NCI-H2029 treated with DMSO at 0.1 percent for 48 hours (cell line): ENCODE data around the gene DNAL1.
"Not testable (repeated sequence)": the region's sequence is repeated elsewhere in the genome, so short reads cannot be mapped to it uniquely, and the experiment has no call there.

ENCODE experiments used
- DNase-seq: peaks from one replicate; lab custom pipeline; 2025; lab: John Stamatoyannopoulos, UW

Gene DNAL1

DNA sequence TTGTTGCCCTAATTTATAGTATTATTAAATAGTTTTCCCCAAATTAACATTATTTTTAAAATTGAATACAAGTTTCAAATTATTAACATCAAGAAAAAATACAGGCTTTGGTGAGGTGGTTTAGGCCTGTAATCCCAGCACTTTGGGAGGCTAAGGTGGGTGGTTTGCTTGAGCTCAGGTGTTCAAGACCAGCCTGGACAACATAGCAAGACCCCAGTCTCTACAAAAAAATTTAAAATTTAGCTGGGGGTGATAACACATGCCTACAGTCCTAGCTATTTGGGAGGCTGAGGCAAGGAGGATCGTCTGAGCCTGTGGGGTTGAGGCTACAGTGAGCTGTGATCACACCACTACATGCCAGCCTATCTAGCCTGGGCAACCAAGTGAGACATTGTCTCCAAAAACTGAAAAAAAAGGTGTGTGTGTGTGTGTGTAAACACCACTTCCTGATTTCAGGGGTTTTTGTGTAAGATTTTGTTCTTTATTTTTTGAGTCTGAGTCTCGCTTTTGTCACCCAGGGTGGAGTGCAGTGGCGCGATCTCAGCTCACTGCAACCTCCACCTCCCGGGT lies 3.9 kb upstream of the DNAL1 start:
- no peak for DNase-seq

DNA sequence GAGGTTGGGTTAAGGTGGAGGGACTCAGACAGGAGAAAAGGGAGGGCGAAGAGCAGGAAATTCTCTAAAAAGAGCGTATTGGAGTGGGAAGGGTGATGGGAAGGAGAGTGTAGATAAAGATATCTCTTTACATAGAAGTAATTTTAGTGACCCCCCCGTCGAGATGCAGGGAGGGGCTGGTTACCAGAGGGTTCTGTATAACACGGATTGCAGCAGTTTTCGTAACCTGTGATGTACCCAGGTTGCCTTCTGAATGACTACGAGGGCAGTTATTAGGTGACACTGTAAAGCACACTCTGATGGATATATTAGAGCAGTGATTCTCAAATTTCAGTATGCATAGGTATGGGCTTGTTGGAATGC lies 443 bp downstream of the DNAL1 start:
- no peak for DNase-seq

DNA sequence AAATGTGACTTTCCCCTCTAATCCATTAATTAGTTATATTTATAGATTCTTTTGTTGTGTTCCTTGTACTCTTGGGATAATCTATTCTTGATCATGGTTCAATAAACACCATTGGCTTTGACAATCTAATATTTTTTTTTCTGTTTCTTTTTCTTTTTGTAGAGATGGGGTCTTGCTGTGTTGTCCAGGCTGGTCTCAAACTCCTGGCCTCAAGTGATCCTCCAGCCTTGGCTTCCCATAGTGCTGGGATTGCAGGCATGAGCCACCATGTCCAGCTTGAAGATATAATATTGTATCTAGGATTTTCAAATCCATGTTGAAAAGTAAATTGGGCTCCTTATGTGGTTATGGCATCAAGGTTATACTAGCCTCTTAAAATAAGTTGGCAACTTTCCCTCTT lies 6.2 kb downstream of the DNAL1 start:
- no peak for DNase-seq

DNA sequence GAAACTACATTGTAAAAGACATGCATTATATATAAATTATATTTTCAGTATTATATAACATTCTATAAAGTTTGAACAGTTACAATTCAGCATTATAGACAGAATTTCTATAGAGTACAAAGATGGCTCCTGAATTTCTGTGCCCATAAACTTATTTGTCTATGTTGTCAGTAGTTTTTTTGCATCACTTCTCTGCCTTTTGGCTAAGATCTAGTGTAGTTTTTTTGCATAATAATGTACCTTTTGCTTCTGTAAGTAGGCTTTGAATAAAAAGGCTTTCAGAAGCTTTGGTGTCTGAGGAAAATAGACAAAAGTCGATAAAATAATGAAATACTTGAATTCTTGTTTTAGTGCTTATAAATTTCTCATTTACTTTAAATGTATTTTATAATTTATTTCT lies 11.1 kb downstream of the DNAL1 start:
- no peak for DNase-seq

DNA sequence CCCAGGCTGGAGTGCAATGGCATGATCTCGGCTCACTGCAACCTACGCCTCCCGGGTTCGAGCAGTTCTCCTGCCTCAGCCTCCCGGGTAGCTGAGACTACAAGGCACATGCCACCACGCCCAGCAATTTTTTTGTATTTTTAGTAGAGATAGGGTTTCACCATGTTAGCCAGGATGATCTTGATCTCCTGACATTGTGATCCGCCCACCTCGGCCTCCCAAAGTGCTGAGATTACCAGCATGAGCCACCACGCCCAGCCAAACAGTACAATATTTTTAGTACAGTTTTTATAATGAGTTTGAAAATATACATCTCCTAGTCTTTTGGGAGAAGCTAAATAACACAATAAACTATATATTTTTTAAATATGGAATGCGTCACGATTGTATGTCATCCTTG lies 14.4 kb downstream of the DNAL1 start:
- DNase-seq = not testable (repeated sequence)

DNA sequence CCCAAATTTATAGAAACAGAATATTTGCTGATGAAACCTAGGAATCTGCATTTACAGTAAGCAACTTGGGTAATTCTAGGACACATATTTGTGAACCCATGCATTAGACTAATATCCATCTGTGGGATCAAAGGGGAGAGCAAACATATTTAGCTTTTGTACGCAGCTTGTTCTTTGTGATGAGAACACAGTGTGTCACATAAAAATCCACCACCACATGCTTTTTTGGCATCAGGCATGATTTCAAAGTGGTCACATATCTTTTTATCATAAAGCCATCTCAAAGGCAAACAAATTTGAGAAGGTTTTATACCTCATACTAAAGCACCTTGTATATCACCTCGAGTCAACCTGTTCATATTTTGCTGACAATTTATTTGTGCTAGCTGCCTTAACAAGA lies 15.7 kb downstream of the DNAL1 start:
- DNase-seq = no peak

DNA sequence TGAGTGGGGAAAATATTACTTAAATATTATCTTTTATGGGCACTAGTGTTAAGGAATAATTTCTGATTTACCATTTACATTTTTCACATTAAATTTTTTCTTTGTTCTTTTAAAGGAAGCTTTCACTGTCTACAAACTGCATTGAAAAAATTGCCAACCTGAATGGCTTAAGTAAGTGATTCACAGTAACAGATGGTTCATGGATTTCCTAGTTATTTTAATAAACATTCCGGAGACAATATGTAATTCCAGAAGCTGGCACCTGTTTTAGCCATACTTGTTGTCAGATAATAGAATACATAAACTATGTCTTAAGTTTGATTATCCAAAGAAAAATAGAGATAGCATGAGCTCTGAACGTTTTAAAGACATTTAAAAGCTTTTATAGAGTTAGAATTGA lies 17.1 kb downstream of the DNAL1 start:
- no peak for DNase-seq

DNA sequence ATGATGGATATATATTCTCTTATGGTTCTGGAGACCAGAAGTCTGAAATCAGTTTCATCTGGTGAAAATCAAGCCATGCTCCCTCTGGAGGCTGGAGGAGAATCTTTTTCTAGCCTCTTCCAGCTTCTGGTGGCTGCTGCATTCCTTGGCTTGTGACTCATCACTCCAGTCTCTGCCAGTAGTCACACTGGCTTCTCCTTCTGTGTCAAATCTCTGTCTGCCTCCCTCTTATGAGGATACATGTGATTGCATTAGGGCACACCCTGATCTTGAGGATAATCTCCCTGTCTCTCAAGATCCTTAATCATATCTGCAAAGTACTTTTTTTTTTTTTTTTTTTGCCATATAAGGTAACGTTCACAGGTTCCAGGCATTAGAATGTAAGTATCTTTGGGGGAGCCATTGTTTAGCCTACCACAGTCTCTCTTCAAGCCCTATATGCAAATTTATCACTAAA lies 17.7 kb downstream of the DNAL1 start:
- no peak for DNase-seq

DNA sequence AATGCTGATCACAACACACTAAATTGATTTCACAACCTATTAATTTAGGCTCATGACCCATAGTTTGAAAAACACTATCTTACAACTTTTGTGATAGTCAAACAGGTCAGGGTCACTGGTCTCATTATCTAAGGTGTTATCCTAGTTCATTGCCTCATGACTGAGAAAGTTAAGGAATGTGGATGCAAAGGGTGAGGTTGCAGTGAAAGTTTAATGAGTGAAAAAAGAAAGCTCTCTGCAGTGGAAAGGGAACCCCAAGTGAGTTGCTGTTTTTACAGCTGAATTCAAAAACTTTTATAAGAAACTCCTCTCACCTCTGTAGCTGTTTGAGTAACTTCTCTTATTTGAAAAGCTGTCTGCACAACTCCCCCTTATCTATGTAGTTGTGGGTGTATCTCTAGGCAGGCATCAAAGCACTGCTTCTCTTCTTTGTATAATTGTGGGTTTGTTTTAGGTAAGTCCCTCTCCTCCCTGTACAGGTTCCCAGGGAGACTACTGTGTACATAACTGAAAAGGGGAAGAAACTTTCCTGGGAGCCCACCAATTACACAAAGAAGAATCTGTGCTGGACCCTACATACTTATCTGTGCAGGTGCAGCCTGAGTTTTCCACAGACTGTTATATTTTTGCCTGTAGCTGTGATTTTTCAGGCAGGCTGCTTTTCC lies 18.9 kb downstream of the DNAL1 start:
- no peak for DNase-seq

DNA sequence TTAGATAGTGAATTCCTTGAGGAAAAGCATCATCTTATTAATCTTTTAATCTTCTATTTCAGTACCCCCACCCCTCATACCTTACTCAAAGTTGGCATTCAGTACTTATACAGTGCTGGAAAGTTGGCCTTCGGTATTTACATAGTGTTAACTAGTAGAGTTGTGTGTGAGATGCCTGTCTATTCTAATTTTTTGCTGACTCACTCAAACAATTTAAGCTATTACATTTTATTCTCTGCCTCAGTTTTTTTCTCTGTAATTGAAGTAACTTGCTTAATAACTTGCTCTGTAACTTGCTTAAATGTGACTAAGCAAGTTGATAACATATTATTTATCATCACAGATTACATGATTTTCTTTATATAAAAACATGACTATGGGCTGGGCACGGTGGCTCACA lies 20.3 kb downstream of the DNAL1 start:
- DNase-seq = no peak

DNA sequence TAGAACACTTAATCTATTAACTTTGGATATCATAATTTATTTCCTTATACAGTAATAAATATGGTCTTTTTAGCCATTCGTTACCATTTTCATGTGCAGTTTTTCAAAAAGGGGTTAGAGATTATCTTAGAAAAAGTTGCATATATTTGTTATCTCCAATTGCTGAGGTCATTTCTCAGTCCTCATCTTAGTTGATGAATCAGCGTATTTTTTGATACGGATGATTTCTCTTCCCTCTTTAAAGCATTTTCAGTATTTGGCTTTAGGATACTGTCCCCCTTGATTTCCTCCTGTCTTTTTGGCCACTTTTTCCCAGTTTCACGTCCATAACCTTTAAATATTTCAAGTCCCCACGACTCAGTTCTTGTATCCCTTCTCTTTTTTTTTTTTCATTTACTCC lies 21.8 kb downstream of the DNAL1 start:
- no peak for DNase-seq

DNA sequence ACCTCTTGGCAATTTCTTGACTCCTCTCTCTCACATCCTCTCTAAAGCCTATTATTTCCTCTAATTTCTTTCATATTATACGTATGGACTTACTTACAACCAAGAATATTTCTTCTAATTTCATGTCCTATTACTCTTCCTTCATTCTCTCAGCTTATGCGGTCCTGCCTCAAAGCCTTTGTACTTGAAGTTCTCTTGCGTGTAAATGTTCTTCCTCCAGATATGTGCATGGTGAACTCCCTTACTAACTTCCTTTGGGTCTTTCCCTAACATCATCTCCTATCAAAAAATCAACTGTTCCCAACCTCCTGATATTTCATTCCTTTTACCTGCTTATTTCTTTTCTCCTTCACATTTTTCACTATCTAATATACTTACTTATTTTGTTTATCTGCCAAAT lies 23.1 kb downstream of the DNAL1 start:
- DNase-seq = no peak

DNA sequence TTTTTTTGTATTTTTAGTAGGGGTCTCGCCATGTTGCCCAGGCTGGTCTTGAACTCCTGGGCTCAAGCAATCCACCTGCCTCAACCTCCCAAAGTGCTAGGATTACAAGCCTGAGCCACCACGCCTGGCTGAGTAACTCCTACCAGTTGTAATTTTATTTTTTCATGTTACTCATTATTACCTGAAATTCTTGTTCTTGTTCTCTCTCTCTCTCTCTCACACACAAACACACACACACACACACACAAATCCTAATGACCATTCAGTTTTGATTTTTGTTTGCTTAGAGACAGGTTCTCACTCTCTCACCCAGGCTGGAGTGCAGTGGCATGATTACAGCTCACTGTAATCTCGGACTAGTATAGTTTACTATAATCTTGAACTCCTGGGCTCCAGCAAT lies 30.2 kb downstream of the DNAL1 start:
- no peak for DNase-seq

DNA sequence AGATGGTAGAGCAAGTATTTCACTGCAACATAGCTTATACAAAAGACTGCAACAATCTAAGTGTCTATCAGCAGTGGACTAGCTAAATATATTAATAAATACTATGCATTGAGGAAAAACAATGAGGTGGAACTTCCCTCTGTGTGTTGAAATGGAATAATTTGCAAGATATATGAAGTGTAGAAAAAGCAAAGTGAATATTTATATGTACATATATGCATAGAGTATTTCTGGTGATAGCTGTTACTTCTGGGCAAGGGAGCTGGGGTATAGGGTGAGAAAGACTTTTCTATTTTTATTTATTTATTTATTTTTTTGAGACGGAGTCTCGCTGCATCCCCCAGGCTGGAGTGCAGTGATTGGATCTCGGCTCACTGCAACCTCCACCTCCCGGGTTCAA lies 33.9 kb downstream of the DNAL1 start:
- no peak for DNase-seq

DNA sequence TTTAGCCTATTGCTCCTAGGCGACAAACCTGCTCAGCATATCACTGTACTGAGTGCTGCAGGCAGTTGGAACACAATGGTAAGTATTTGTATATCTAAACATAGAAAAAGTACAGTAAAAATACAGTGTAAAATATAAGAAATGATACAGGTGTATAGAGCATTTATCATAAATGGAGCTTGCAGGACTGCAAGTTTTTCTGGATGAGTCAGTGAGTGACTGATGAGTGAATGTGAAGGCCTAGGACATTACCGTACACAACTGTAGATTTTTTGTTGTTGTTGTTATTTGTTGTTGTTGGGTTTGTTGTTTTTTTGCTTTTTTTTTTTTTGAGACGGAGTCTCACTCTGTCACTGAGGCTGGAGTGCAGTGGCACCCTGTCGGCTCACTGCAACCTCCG lies 36.0 kb downstream of the DNAL1 start:
- no peak for DNase-seq

DNA sequence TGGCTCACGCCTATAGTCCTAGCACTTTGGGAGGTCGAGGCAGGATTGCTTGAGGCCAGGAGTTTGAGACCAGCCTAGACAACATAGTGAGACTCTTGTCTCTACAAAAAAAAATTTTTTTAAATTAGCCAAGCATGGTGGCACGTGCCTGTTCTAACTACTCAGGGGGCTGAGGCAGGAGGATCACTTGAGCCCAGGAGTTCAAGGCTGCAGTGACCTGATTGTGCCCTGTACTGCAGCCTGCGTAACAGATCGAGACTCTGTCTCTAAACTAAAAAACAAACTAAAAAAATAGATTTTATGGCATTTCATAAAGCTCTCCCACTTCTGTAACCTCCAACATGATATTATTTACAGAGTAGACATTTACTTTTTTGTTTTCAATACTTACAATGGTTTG lies 39.8 kb downstream of the DNAL1 start:
- DNase-seq = no peak

DNA sequence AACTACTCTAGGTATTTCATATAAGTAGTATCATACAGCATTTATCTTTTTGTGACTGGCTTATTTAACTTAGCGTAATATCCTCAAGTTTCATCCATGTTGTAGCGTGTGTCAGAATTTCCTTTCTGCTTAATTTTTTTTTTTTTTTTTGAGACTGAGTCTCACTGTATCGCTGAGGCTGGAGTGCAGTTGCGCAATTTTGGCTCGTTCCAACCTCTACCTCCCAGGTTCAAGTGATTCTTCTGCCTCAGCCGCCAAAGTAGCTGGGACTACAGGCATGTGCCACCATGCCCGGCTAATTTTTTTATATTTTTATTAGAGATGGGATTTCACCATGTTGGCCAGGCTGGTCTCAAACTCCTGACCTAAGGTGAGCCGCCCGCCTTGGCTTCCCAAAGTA lies 40.5 kb downstream of the DNAL1 start:
- DNase-seq = no peak

DNA sequence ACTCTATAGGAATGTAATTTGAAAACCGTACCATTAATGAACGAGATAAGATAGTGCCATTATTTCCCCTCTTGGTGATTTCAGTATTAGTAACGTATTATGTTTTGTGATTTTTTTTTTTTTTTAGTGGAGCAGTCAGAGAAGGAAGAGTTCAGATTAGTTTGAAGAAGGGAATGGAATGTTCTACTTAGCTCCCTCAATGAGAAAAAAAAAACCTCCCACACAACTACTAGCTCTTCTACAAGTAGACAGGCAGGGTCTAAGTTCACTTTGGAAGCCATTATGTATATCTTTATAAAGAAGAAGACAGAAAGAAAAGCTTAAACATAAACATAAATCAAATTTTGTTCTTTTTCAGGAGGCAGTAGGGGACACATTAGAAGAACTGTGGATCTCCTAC lies 42.1 kb downstream of the DNAL1 start:
- no peak for DNase-seq

DNA sequence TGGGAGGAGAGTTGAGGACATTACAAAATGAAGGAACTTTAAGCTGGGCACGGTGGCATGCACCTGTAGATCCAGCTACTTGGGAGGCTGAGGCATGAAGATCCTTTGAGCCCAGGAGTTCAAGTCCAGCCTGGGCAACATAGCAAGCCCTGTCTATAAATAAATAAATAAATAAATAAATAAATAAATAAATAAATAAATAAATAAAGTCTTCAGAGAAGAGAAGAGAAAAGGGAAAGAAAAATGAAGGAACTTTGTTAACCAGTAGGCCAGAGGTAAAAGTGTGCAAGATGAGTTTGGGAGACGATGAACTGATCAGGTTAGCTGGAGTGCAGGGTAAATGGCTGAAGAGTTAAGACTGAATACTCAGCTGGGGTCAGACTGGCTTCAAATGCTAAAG lies 49.3 kb downstream of the DNAL1 start:
- DNase-seq = no peak

DNA sequence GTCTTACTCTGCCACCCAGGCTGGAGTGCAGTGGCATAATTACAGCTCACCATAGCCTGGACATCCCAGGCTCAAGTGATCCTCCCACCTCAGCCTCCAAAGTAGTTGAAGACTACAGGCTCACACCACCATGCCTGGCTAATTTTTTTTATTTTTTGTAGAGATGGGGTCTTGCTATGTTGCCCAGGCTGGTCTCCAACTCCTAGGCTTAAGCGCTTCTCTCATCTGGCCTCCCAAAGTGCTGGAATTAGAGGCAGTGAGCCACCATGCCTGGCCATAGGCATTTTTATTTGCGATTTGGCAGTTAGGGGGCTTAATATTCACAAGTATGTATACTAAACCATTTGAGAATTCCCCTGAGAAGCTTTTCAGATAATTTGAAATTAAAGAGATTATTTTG lies 50.3 kb downstream of the DNAL1 start:
- DNase-seq = no peak

DNA sequence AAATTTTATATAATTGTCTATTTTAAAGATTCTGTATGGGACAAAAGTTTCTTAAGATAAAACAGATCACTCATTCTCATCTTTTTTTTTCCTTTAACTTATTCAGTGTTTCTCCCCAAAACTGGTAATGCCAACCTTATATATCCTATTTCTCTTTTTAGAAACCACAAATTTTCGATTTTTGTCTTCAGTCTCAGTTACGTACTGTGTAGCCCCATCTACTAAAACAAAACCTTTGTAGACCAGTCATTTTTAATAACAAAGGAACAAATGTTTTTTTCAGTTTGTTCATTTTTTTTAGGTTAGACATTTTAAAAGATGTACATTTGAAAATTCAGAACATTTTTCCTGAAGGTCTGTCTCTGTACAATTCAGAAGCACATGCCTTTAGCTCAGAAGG lies 51.2 kb downstream of the DNAL1 start:
- DNase-seq = no peak

DNA sequence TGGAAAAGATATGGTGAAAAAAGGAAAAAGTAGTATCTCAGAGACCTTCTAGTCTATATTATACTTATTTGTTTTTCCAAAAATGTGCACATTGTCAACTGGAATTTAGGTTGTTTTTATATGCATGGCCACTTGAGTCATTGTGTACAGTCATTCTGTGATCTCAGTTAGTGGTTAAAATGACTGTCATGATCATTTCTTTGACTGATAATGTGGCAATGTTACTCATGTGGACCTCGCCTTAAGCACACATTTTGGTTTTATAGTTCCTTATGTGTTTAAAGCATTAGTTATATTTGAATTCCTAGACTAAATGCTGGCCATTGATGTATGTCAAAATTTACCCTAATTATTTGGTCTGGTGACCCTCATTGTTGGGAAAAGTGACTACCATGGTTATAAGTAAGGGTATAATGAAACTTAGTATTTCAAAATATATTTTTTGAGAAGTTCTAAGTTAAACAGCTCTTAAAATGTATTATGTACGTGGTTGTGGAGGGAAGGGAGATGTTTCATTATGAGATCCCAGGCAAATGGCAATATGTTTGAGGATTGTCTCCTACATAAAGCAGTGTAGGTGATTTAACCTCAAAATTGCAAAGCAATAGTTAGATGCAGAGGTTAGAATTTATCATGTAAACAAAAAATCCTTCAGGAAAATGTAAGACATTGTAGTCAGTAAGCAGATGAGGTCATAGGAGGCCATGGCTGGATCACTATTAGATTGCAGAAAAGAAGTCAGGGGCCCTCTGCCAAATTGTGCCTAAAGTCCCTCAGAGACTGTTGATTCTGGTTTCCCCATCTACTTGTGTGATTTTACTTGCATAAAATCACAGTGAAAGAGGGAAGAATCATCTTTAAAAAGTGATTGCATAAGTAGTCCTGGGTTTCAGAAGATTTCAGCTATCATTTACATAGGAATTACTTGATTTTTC lies 51.9 kb downstream of the DNAL1 start:
- DNase-seq = no peak

DNA sequence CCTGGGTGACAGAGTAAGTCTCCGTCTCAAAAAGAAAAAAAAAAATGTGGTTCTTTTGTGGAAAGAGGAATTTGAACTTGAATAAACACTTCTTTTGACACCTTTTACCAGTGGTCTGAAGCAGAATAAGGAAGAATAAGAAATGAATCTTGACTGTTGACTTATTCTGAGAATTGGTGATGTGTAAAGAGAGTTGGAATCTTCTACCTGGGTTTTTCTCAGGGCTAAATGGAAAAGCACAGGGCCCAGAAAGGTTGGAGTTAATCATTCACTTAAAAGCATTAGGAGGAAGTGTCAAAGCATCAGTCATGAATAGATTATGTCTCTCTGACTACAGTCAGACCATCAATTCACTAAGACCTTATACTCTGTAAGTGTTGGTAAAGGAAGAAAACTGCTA lies 55.5 kb downstream of the DNAL1 start:
- no peak for DNase-seq
